HEK293 (cell line): Measurements from ENCODE around the gene TMEM9B.

Experiments
- CTCF ChIA-PET: fragments of 350-600 bp; formaldehyde crosslinking; extraction: SDS; loops from one replicate; lab custom pipeline; 2021; ENCODE audit warnings: antibody characterized with exemption; lab: Yijun Ruan, JAX
- POLR2A ChIA-PET: fragments of 300-600 bp; formaldehyde crosslinking; extraction: SDS; loops from one replicate; lab custom pipeline; 2020; ENCODE audit warnings: antibody characterized with exemption, inconsistent platforms; lab: Yijun Ruan, JAX
- H3K27ac ChIP-seq: fragments of 200-500 bp; sonication (Bioruptor generic); 2 replicates; pipeline ENCODE4 v1.5.1; 2014; ENCODE audit warnings: low read depth, low read length, control low read depth, inconsistent platforms; ENCODE audit errors: extremely low read depth
- H3K36me3 ChIP-seq, 2 experiments: fragments of 200-500 bp in 1 of 2; sonication (Bioruptor generic) in 1 of 2; 1 replicate in 1 of 2; 2 replicates in 1 of 2; pipeline ENCODE4 v1.5.1; 2014 to 2017; ENCODE audit warnings: inconsistent platforms in 2 of 2, low read length in 2 of 2; ENCODE audit not compliant: control insufficient read depth in 2 of 2, insufficient read depth in 1 of 2
- H3K4me1 ChIP-seq: fragments of 200-500 bp; sonication (Bioruptor generic); 2 replicates; pipeline ENCODE4 v1.5.1; 2014; ENCODE audit warnings: mild to moderate bottlenecking, low read length, inconsistent platforms; ENCODE audit not compliant: control insufficient read depth, insufficient read depth
- H3K4me3 ChIP-seq: 2 replicates; pipeline ENCODE4 v1.5.1; 2011; ENCODE audit warnings: low read depth, mild to moderate bottlenecking, control low read depth, low read length, moderate library complexity
- H3K9me3 ChIP-seq: fragments of 200-500 bp; sonication (Bioruptor generic); 2 replicates; pipeline ENCODE4 v1.5.1; 2014; ENCODE audit warnings: low read depth, low read length, inconsistent platforms; ENCODE audit not compliant: control insufficient read depth, insufficient read depth
- ATF2 ChIP-seq: fragments of 450-650 bp; formaldehyde crosslinking; IDR thresholded peaks from 2 replicates; pipeline ENCODE4 v1.5.1; 2016; ENCODE audit warnings: missing biosample characterization, missing genetic modification characterization, low read depth
- OVOL3 ChIP-seq: fragments of 450-650 bp; formaldehyde crosslinking; IDR thresholded peaks from 2 replicates; pipeline ENCODE4 v1.5.1; 2016; ENCODE audit warnings: missing biosample characterization, missing genetic modification characterization
- PRDM2 ChIP-seq: fragments of 450-650 bp; formaldehyde crosslinking; IDR thresholded peaks from 2 replicates; pipeline ENCODE4 v1.5.1; 2016; ENCODE audit warnings: missing biosample characterization, missing genetic modification characterization, borderline replicate concordance
- PRDM4 ChIP-seq: fragments of 450-650 bp; formaldehyde crosslinking; IDR thresholded peaks from 2 replicates; pipeline ENCODE4 v1.5.1; 2017; ENCODE audit warnings: missing biosample characterization, missing genetic modification characterization
- SETDB1 ChIP-seq: IDR thresholded peaks from one replicate; pipeline ENCODE4 v1.6.1; 2017; ENCODE audit warnings: mild to moderate bottlenecking, low read length, moderate library complexity, mixed read lengths; ENCODE audit not compliant: insufficient read length
- SP7 ChIP-seq: fragments of 450-650 bp; formaldehyde crosslinking; IDR thresholded peaks from 2 replicates; pipeline ENCODE4 v1.5.1; 2016; ENCODE audit warnings: missing biosample characterization, missing genetic modification characterization
- ZBTB11 ChIP-seq: fragments of 450-650 bp; formaldehyde crosslinking; conservative IDR thresholded peaks from 2 replicates; pipeline ENCODE4 v1.5.1; 2016; ENCODE audit warnings: low read depth, missing biosample characterization, missing genetic modification characterization
- ZNF174 ChIP-seq: fragments of 450-650 bp; formaldehyde crosslinking; IDR thresholded peaks from 2 replicates; pipeline ENCODE4 v1.5.0; 2017; ENCODE audit warnings: missing biosample characterization, mild to moderate bottlenecking, missing genetic modification characterization
- ZNF19 ChIP-seq: fragments of 450-650 bp; formaldehyde crosslinking; IDR thresholded peaks from 2 replicates; pipeline ENCODE4; 2016; ENCODE audit warnings: missing biosample characterization, missing genetic modification characterization, low read depth
- ZNF239 ChIP-seq: fragments of 450-650 bp; formaldehyde crosslinking; IDR thresholded peaks from 2 replicates; pipeline ENCODE4 v1.5.1; 2016; ENCODE audit warnings: missing biosample characterization, missing genetic modification characterization
- ZNF433 ChIP-seq: fragments of 450-650 bp; formaldehyde crosslinking; IDR thresholded peaks from 2 replicates; pipeline ENCODE4 v1.5.1; 2016; ENCODE audit warnings: missing biosample characterization, missing genetic modification characterization, low read depth
- ZNF585B ChIP-seq: fragments of 450-650 bp; formaldehyde crosslinking; IDR thresholded peaks from 2 replicates; pipeline ENCODE4 v1.5.1; 2016; ENCODE audit warnings: missing biosample characterization, missing genetic modification characterization
- ZNF654 ChIP-seq: fragments of 450-650 bp; formaldehyde crosslinking; IDR thresholded peaks from 2 replicates; pipeline ENCODE4 v1.5.1; 2016; ENCODE audit warnings: low read depth, missing biosample characterization, missing genetic modification characterization

Gene TMEM9B

GRCh38 chr11:8937159-8937558 is 27.1 kb downstream of the TMEM9B start:
- Histone ChIP-seq H3K36me3 (no peaks in the 10 kb centered on the region), H3K4me1 (no peaks in the 10 kb centered on the region), H3K27ac (no peak overlapping the region), H3K4me3 (no peak overlapping the region), H3K9me3 (no peaks in the 10 kb centered on the region)
- TF ChIP-seq PRDM2 (tag by site-specific recombination) (no peak), ZNF239 (no peak), ZNF585B (tag by site-specific recombination) (no peak), OVOL3 (tag by site-specific recombination) (no peak), ZNF19 (tag by site-specific recombination) (no peak), SP7 (tag by site-specific recombination) (no peak), PRDM4 (tag by site-specific recombination) (no peak), ZNF654 (tag by site-specific recombination) (no peak), SETDB1 (no peak), ZNF433 (no peak), ATF2 (tag by site-specific recombination) (no peak), ZNF174 (tag by site-specific recombination) (no peak), ZBTB11 (tag by site-specific recombination) (no peak)
- ChIA-PET POLR2A (no interaction called here), CTCF (interaction anchor here (1.2 to 1.3 kb wide), 2 partner anchors 22 to 25 kb away, joined by 3 to 4 read pairs; no protein-coding TSS in a partner anchor)
